ENCODE results near the gene NRP1.

The NRP1 gene

GRCh38 chr10:33288127-33288526, 46.3 kb downstream of the NRP1 start:
- H3K79me2 ChIP-seq (ENCODE audit: low read length), result no peaks in the 10 kb centered on the region
- H3K27ac ChIP-seq (ENCODE audit: low read length), result no peak overlapping the region
- H3K4me3 ChIP-seq (ENCODE audit: low read length), result no peak overlapping the region
- no peaks in the 10 kb centered on the region for H3K36me3 ChIP-seq (replicated peaks; ENCODE audit: insufficient read depth, low read length)
- no peak for DNase-seq
- H3K9ac ChIP-seq (ENCODE audit: low read length), result no peak overlapping the region
- H2AFZ ChIP-seq (ENCODE audit: low read length), result no peak overlapping the region
- H3K9me2 ChIP-seq (replicated peaks; ENCODE audit: insufficient read depth, low read length), result no peaks in the 10 kb centered on the region
- H3K4me1 ChIP-seq (ENCODE audit: low read length), result no peaks in the 10 kb centered on the region
- no peaks in the 10 kb centered on the region for H4K20me1 ChIP-seq (ENCODE audit: insufficient read depth, low read length)
- TF ChIP-seq EZH2phosphoT487 (IDR thresholded peaks at IDR 0.05; ENCODE audit: low read length) (no peak), CTCF (IDR thresholded peaks at IDR 0.05; ENCODE audit: low read length) (no peak), EZH2 (optimal IDR thresholded peaks at IDR 0.05; ENCODE audit: low read depth, low read length) (no peak)
- H3K27me3 ChIP-seq (replicated peaks; ENCODE audit: insufficient read depth, low read length), result no peaks in the 10 kb centered on the region
- H3K9me3 ChIP-seq (replicated peaks; ENCODE audit: insufficient read depth, low read length), result no peaks in the 10 kb centered on the region
- H3K4me2 ChIP-seq (ENCODE audit: low read depth, low read length), result no peak overlapping the region
- no peaks in the 10 kb centered on the region for H3F3A ChIP-seq (ENCODE audit: insufficient read depth, low read length)

- Histone ChIP-seq H3K4me2 (ENCODE audit: low read depth, low read length) (no peak overlapping the region), H2AFZ (ENCODE audit: low read length) (no peak overlapping the region), H3K36me3 (replicated peaks; ENCODE audit: insufficient read depth, low read length) (no peaks in the 10 kb centered on the region), H3K9me3 (replicated peaks; ENCODE audit: insufficient read depth, low read length) (no peaks in the 10 kb centered on the region), H3K27ac (ENCODE audit: low read length) (no peak overlapping the region), H3K9me2 (replicated peaks; ENCODE audit: insufficient read depth, low read length) (no peaks in the 10 kb centered on the region), H3K4me1 (ENCODE audit: low read length) (no peaks in the 10 kb centered on the region), H3K9ac (ENCODE audit: low read length) (no peak overlapping the region), H3K4me3 (ENCODE audit: low read length) (no peak overlapping the region), H4K20me1 (ENCODE audit: insufficient read depth, low read length) (no peaks in the 10 kb centered on the region), H3K79me2 (ENCODE audit: low read length) (no peaks in the 10 kb centered on the region), H3F3A (ENCODE audit: insufficient read depth, low read length) (no peaks in the 10 kb centered on the region), H3K27me3 (replicated peaks; ENCODE audit: insufficient read depth, low read length) (no peaks in the 10 kb centered on the region)
- TF ChIP-seq CTCF (IDR thresholded peaks at IDR 0.05; ENCODE audit: low read length) (no peak), EZH2 (optimal IDR thresholded peaks at IDR 0.05; ENCODE audit: low read depth, low read length) (no peak), EZH2phosphoT487 (IDR thresholded peaks at IDR 0.05; ENCODE audit: low read length) (no peak)
- no peak for DNase-seq
These were observed 47.4 kb downstream of the NRP1 start for GRCh38 chr10:33287112-33287511.

- no peak overlapping the region for H3K9ac ChIP-seq (ENCODE audit: low read length)
These were observed 48.1 kb downstream of the NRP1 start for GRCh38 chr10:33286157-33286934.

More at GRCh38 chr10:33286157-33286934, 48.1 kb downstream of the NRP1 start:
- no peak overlapping the region for H2AFZ ChIP-seq (ENCODE audit: low read length)
- H3F3A ChIP-seq (ENCODE audit: insufficient read depth, low read length), result no peaks in the 10 kb centered on the region
- no peaks in the 10 kb centered on the region for H3K9me3 ChIP-seq (replicated peaks; ENCODE audit: insufficient read depth, low read length)
- H3K27me3 ChIP-seq (replicated peaks; ENCODE audit: insufficient read depth, low read length), result no peaks in the 10 kb centered on the region
- TF ChIP-seq EZH2phosphoT487 (IDR thresholded peaks at IDR 0.05; ENCODE audit: low read length) (no peak), EZH2 (optimal IDR thresholded peaks at IDR 0.05; ENCODE audit: low read depth, low read length) (no peak), CTCF (IDR thresholded peaks at IDR 0.05; ENCODE audit: low read length) (no peak)
- H4K20me1 ChIP-seq (ENCODE audit: insufficient read depth, low read length), result no peaks in the 10 kb centered on the region
- no peak overlapping the region for H3K4me2 ChIP-seq (ENCODE audit: low read depth, low read length)
- no peak overlapping the region for H3K27ac ChIP-seq (ENCODE audit: low read length)
- no peaks in the 10 kb centered on the region for H3K4me1 ChIP-seq (ENCODE audit: low read length)
- no peaks in the 10 kb centered on the region for H3K79me2 ChIP-seq (ENCODE audit: low read length)
- H3K4me3 ChIP-seq (ENCODE audit: low read length), result no peak overlapping the region
- no peak for DNase-seq
- no peaks in the 10 kb centered on the region for H3K9me2 ChIP-seq (replicated peaks; ENCODE audit: insufficient read depth, low read length)
- H3K36me3 ChIP-seq (replicated peaks; ENCODE audit: insufficient read depth, low read length), result no peaks in the 10 kb centered on the region
